Measurements from ENCODE around the gene SVEP1. TPM values are rescaled to one million over a fixed set of nuclear protein-coding genes. Genes with fewer than 3 reads are reported as not detected.
"Not testable (repeated sequence)": the region's sequence is repeated elsewhere in the genome, so short reads cannot be mapped to it uniquely, and the experiment has no call there.

The SVEP1 gene
- total RNA-seq, 1 donor from 2014 or later, result 46.4 TPM

GRCh38 chr9:110405858-110406443 lies 173.6 kb downstream of the SVEP1 start:
- no peak overlapping the region for H3K27ac ChIP-seq (ENCODE audit: low read depth, low read length)
- no peaks in the 10 kb centered on the region for H3K9me3 ChIP-seq (ENCODE audit: control insufficient read depth in 3 of 3, low read length in 3 of 3)
- H3K9ac ChIP-seq (ENCODE audit: low read depth in 1 of 3, low read length in 3 of 3), result no peak overlapping the region
- H3K27me3 ChIP-seq (ENCODE audit: control insufficient read depth in 3 of 3, insufficient read depth in 3 of 3, low read length in 3 of 3), result no peaks in the 10 kb centered on the region
- H3K4me3 ChIP-seq (ENCODE audit: low read length in 3 of 3), result no peak overlapping the region
- peaks cover 0 to under 1% (median 0%) of the 10 kb centered on the region in 3 donors for H3K36me3 ChIP-seq (ENCODE audit: control insufficient read depth in 3 of 3, insufficient read depth in 3 of 3, low read length in 3 of 3)
- H3K4me1 ChIP-seq (ENCODE audit: control insufficient read depth in 3 of 3, insufficient read depth in 3 of 3, low read length in 3 of 3), result no peaks in the 10 kb centered on the region

- Histone ChIP-seq H3K36me3 (ENCODE audit: control insufficient read depth in 3 of 3, insufficient read depth in 3 of 3, low read length in 3 of 3) (no peaks in the 10 kb centered on the region), H3K9me3 (ENCODE audit: control insufficient read depth in 3 of 3, low read length in 3 of 3) (no peaks in the 10 kb centered on the region), H3K4me3 (ENCODE audit: low read length in 3 of 3) (no peak overlapping the region)
Measured at GRCh38 chr9:110404473-110404872, 175.1 kb downstream of the SVEP1 start.

GRCh38 chr9:110399983-110400382 lies 179.6 kb downstream of the SVEP1 start:
- H3K9me3 ChIP-seq (ENCODE audit: control insufficient read depth in 3 of 3, low read length in 3 of 3), result no peaks in the 10 kb centered on the region
- H3K27ac ChIP-seq (ENCODE audit: low read depth, low read length), result no peak overlapping the region
- no peaks in the 10 kb centered on the region for H3K4me1 ChIP-seq (ENCODE audit: control insufficient read depth in 3 of 3, insufficient read depth in 3 of 3, low read length in 3 of 3)
- H3K4me3 ChIP-seq (ENCODE audit: low read length in 3 of 3), result no peak overlapping the region
- no peaks in the 10 kb centered on the region for H3K36me3 ChIP-seq (ENCODE audit: control insufficient read depth in 3 of 3, insufficient read depth in 3 of 3, low read length in 3 of 3)
- H3K9ac ChIP-seq (ENCODE audit: low read depth in 1 of 3, low read length in 3 of 3), result no peak overlapping the region
- no peaks in the 10 kb centered on the region for H3K27me3 ChIP-seq (ENCODE audit: control insufficient read depth in 3 of 3, insufficient read depth in 3 of 3, low read length in 3 of 3)

More at GRCh38 chr9:110404473-110404872, 175.1 kb downstream of the SVEP1 start:
- Histone ChIP-seq H3K27ac (ENCODE audit: low read depth, low read length) (no peak overlapping the region), H3K27me3 (ENCODE audit: control insufficient read depth in 3 of 3, insufficient read depth in 3 of 3, low read length in 3 of 3) (no peaks in the 10 kb centered on the region), H3K4me1 (ENCODE audit: control insufficient read depth in 3 of 3, insufficient read depth in 3 of 3, low read length in 3 of 3) (no peaks in the 10 kb centered on the region), H3K9ac (ENCODE audit: low read depth in 1 of 3, low read length in 3 of 3) (no peak overlapping the region)

- not testable (repeated sequence) for H3K9ac ChIP-seq (ENCODE audit: low read depth in 1 of 3, low read length in 3 of 3); H3K4me1 ChIP-seq (ENCODE audit: control insufficient read depth in 3 of 3, insufficient read depth in 3 of 3, low read length in 3 of 3); H3K4me3 ChIP-seq (ENCODE audit: low read length in 3 of 3); H3K27me3 ChIP-seq (ENCODE audit: control insufficient read depth in 3 of 3, insufficient read depth in 3 of 3, low read length in 3 of 3); H3K27ac ChIP-seq (ENCODE audit: low read depth, low read length); H3K9me3 ChIP-seq (ENCODE audit: control insufficient read depth in 3 of 3, low read length in 3 of 3); H3K36me3 ChIP-seq (ENCODE audit: control insufficient read depth in 3 of 3, insufficient read depth in 3 of 3, low read length in 3 of 3)
Measured at GRCh38 chr9:110398992-110399391, 180.5 kb downstream of the SVEP1 start.

GRCh38 chr9:110391826-110392485 lies 187.6 kb downstream of the SVEP1 start:
- no peak overlapping the region for H3K4me3 ChIP-seq (ENCODE audit: low read length in 3 of 3)
- no peaks in the 10 kb centered on the region for H3K9me3 ChIP-seq (ENCODE audit: control insufficient read depth in 3 of 3, low read length in 3 of 3)
- H3K27ac ChIP-seq (ENCODE audit: low read depth, low read length), result no peak overlapping the region
- H3K4me1 ChIP-seq (ENCODE audit: control insufficient read depth in 3 of 3, insufficient read depth in 3 of 3, low read length in 3 of 3), result no peaks in the 10 kb centered on the region
- no peaks in the 10 kb centered on the region for H3K27me3 ChIP-seq (ENCODE audit: control insufficient read depth in 3 of 3, insufficient read depth in 3 of 3, low read length in 3 of 3)
- no peak overlapping the region for H3K9ac ChIP-seq (ENCODE audit: low read depth in 1 of 3, low read length in 3 of 3)
- H3K36me3 ChIP-seq (ENCODE audit: control insufficient read depth in 3 of 3, insufficient read depth in 3 of 3, low read length in 3 of 3), result no peaks in the 10 kb centered on the region

- Histone ChIP-seq H3K9me3 (ENCODE audit: control insufficient read depth in 3 of 3, low read length in 3 of 3) (no peaks in the 10 kb centered on the region), H3K27me3 (ENCODE audit: control insufficient read depth in 3 of 3, insufficient read depth in 3 of 3, low read length in 3 of 3) (no peaks in the 10 kb centered on the region), H3K4me1 (ENCODE audit: control insufficient read depth in 3 of 3, insufficient read depth in 3 of 3, low read length in 3 of 3) (no peaks in the 10 kb centered on the region), H3K27ac (ENCODE audit: low read depth, low read length) (no peak overlapping the region), H3K4me3 (ENCODE audit: low read length in 3 of 3) (no peak overlapping the region), H3K9ac (ENCODE audit: low read depth in 1 of 3, low read length in 3 of 3) (no peak overlapping the region), H3K36me3 (ENCODE audit: control insufficient read depth in 3 of 3, insufficient read depth in 3 of 3, low read length in 3 of 3) (no peaks in the 10 kb centered on the region)
Measured at GRCh38 chr9:110389148-110389750, 190.3 kb downstream of the SVEP1 start.

- H3K9me3 ChIP-seq (ENCODE audit: control insufficient read depth in 3 of 3, low read length in 3 of 3), result no peaks in the 10 kb centered on the region
- H3K27ac ChIP-seq (ENCODE audit: low read depth, low read length), result no peak overlapping the region
- H3K27me3 ChIP-seq (ENCODE audit: control insufficient read depth in 3 of 3, insufficient read depth in 3 of 3, low read length in 3 of 3), result peaks cover 0 to 2% (median 0%) of the 10 kb centered on the region in 3 donors
- H3K9ac ChIP-seq (ENCODE audit: low read depth in 1 of 3, low read length in 3 of 3), result no peak overlapping the region
- H3K4me1 ChIP-seq (ENCODE audit: control insufficient read depth in 3 of 3, insufficient read depth in 3 of 3, low read length in 3 of 3), result no peaks in the 10 kb centered on the region
- H3K4me3 ChIP-seq (ENCODE audit: low read length in 3 of 3), result no peak overlapping the region
- peaks cover 0 to 3% (median 0%) of the 10 kb centered on the region in 3 donors for H3K36me3 ChIP-seq (ENCODE audit: control insufficient read depth in 3 of 3, insufficient read depth in 3 of 3, low read length in 3 of 3)
Measured at GRCh38 chr9:110383491-110383890, 196.1 kb downstream of the SVEP1 start.

GRCh38 chr9:110382731-110383130 lies 196.8 kb downstream of the SVEP1 start:
- H3K27me3 ChIP-seq (ENCODE audit: control insufficient read depth in 3 of 3, insufficient read depth in 3 of 3, low read length in 3 of 3), result peaks cover 0 to 2% (median 0%) of the 10 kb centered on the region in 3 donors

GRCh38 chr9:110371411-110372007 lies 208.0 kb downstream of the SVEP1 start:
- Histone ChIP-seq H3K4me3 (ENCODE audit: low read length in 3 of 3) (no peak overlapping the region), H3K27ac (ENCODE audit: low read depth, low read length) (no peak overlapping the region), H3K27me3 (ENCODE audit: control insufficient read depth in 3 of 3, insufficient read depth in 3 of 3, low read length in 3 of 3) (no peaks in the 10 kb centered on the region), H3K4me1 (ENCODE audit: control insufficient read depth in 3 of 3, insufficient read depth in 3 of 3, low read length in 3 of 3) (no peaks in the 10 kb centered on the region), H3K9me3 (ENCODE audit: control insufficient read depth in 3 of 3, low read length in 3 of 3) (no peaks in the 10 kb centered on the region), H3K36me3 (ENCODE audit: control insufficient read depth in 3 of 3, insufficient read depth in 3 of 3, low read length in 3 of 3) (peaks cover 0 to 3% (median 0%) of the 10 kb centered on the region in 3 donors), H3K9ac (ENCODE audit: low read depth in 1 of 3, low read length in 3 of 3) (no peak overlapping the region)

More at GRCh38 chr9:110382731-110383130, 196.8 kb downstream of the SVEP1 start:
- no peak overlapping the region for H3K27ac ChIP-seq (ENCODE audit: low read depth, low read length)
- H3K36me3 ChIP-seq (ENCODE audit: control insufficient read depth in 3 of 3, insufficient read depth in 3 of 3, low read length in 3 of 3), result peaks cover 0 to 3% (median 0%) of the 10 kb centered on the region in 3 donors
- no peaks in the 10 kb centered on the region for H3K4me1 ChIP-seq (ENCODE audit: control insufficient read depth in 3 of 3, insufficient read depth in 3 of 3, low read length in 3 of 3)
- H3K4me3 ChIP-seq (ENCODE audit: low read length in 3 of 3), result no peak overlapping the region
- no peak overlapping the region for H3K9ac ChIP-seq (ENCODE audit: low read depth in 1 of 3, low read length in 3 of 3)
- no peaks in the 10 kb centered on the region for H3K9me3 ChIP-seq (ENCODE audit: control insufficient read depth in 3 of 3, low read length in 3 of 3)

- H3K9me3 ChIP-seq (ENCODE audit: control insufficient read depth in 3 of 3, low read length in 3 of 3), result no peaks in the 10 kb centered on the region
- H3K4me3 ChIP-seq (ENCODE audit: low read length in 3 of 3), result no peak overlapping the region
- no peak overlapping the region for H3K27ac ChIP-seq (ENCODE audit: low read depth, low read length)
- H3K4me1 ChIP-seq (ENCODE audit: control insufficient read depth in 3 of 3, insufficient read depth in 3 of 3, low read length in 3 of 3), result no peaks in the 10 kb centered on the region
- H3K27me3 ChIP-seq (ENCODE audit: control insufficient read depth in 3 of 3, insufficient read depth in 3 of 3, low read length in 3 of 3), result no peaks in the 10 kb centered on the region
- peaks cover 0 to 3% (median 0%) of the 10 kb centered on the region in 3 donors for H3K36me3 ChIP-seq (ENCODE audit: control insufficient read depth in 3 of 3, insufficient read depth in 3 of 3, low read length in 3 of 3)
- no peak overlapping the region for H3K9ac ChIP-seq (ENCODE audit: low read depth in 1 of 3, low read length in 3 of 3)
Measured at GRCh38 chr9:110370315-110370714, 209.2 kb downstream of the SVEP1 start.
